Neutrophil (primary cell): Measurements from ENCODE around the gene ZNF138.

ENCODE experiments used
- H3K27ac ChIP-seq: fragments of 200-600 bp; sonication (generic); 2 replicates; pipeline ENCODE4 v1.5.1; 2016; ENCODE audit warnings: mild to moderate bottlenecking, moderate library complexity
- H3K27me3 ChIP-seq: fragments of 200-600 bp; sonication (generic); 2 replicates; pipeline ENCODE4 v1.6.0; 2016; ENCODE audit warnings: mild to moderate bottlenecking
- H3K36me3 ChIP-seq: fragments of 200-600 bp; sonication (generic); 2 replicates; pipeline ENCODE4 v1.5.1; 2017
- H3K4me1 ChIP-seq, 2 experiments: fragments of 200-600 bp in 1 of 2; sonication (generic) in 1 of 2; 1 replicate in 1 of 2; 2 replicates in 1 of 2; pipeline versions ENCODE4 v1.5.1 to v1.6.1; 2013 to 2016; ENCODE audit warnings: low read depth in 1 of 2, low read length in 1 of 2, mild to moderate bottlenecking in 1 of 2, moderate library complexity in 1 of 2; ENCODE audit not compliant: control insufficient read depth in 1 of 2, insufficient read depth in 1 of 2
- H3K4me3 ChIP-seq, 2 experiments: fragments of 200-600 bp in 1 of 2; sonication (generic) in 1 of 2; 1 replicate in 1 of 2; 2 replicates in 1 of 2; pipeline ENCODE4 v1.5.1; 2013 to 2016; ENCODE audit warnings: low read depth in 1 of 2, low read length in 1 of 2, mild to moderate bottlenecking in 1 of 2, moderate library complexity in 1 of 2
- H3K9me3 ChIP-seq: fragments of 200-600 bp; sonication (generic); 2 replicates; pipeline ENCODE4 v1.5.1; 2016
- TF ChIP-seq, protein P1 (sequence below): fragments of 200-600 bp; sonication (generic); IDR thresholded peaks from 2 replicates; pipeline ENCODE4 v1.5.1; 2016; ENCODE audit warnings: antibody characterized with exemption

Gene ZNF138

DNA sequence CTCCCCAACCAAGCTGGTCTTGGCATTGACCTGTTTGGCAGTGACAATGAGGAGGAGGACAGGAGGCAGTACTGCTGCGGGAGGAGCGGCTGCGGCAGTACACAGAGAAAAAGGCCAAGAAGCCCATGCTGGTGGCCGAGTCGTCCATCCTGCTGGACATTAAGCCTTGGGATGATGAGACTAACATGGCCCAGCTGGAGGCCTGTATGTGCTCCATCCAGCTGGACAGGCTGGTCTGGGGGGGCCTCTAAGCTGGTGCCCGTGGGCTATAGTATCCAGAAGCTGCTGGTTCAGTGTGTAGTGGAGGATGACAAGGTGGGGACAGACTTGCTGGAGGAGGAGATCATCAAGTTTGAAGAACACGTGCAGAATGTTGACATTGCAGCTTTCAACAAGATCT lies 69.7 kb downstream of the ZNF138 start:
- no peak overlapping the region for H3K4me3 ChIP-seq
- no peak overlapping the region for H3K27ac ChIP-seq
- TF ChIP-seq, protein P1, sequence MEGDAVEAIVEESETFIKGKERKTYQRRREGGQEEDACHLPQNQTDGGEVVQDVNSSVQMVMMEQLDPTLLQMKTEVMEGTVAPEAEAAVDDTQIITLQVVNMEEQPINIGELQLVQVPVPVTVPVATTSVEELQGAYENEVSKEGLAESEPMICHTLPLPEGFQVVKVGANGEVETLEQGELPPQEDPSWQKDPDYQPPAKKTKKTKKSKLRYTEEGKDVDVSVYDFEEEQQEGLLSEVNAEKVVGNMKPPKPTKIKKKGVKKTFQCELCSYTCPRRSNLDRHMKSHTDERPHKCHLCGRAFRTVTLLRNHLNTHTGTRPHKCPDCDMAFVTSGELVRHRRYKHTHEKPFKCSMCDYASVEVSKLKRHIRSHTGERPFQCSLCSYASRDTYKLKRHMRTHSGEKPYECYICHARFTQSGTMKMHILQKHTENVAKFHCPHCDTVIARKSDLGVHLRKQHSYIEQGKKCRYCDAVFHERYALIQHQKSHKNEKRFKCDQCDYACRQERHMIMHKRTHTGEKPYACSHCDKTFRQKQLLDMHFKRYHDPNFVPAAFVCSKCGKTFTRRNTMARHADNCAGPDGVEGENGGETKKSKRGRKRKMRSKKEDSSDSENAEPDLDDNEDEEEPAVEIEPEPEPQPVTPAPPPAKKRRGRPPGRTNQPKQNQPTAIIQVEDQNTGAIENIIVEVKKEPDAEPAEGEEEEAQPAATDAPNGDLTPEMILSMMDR = no peak
- H3K4me1 ChIP-seq = no peaks in the 10 kb centered on the region
- H3K9me3 ChIP-seq = no peaks in the 10 kb centered on the region
- H3K36me3 ChIP-seq = no peaks in the 10 kb centered on the region
- no peaks in the 10 kb centered on the region for H3K27me3 ChIP-seq

- TF ChIP-seq, protein P1 = no peak
Measured at GRCh38 chr7:64867863-64868440, 73.7 kb downstream of the ZNF138 start.

DNA sequence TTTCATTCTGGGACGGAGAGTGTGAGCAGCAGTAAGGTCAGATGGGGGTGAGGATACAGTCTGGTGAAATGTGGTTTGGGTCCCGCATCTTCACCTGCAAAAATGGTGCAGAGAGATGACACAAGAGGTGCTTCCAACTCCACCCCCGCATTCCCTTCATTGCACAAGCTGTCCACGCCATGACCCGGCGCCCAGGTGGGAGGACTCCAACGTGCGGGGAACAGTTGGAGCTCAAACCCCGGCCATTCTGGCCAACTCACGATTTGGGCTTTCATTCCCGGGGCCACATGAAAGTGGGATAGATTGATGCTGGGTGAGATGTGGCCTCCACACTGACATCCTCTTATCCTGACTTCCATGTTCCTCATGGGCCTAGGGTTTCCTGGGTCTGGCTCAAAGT lies 74.3 kb downstream of the ZNF138 start:
- Histone ChIP-seq H3K36me3 (no peaks in the 10 kb centered on the region), H3K27ac (no peak overlapping the region), H3K4me3 (no peak overlapping the region), H3K4me1 (no peaks in the 10 kb centered on the region), H3K27me3 (no peaks in the 10 kb centered on the region), H3K9me3 (peaks cover 15% of the 10 kb centered on the region)
- TF ChIP-seq, protein P1 = no peak

More at GRCh38 chr7:64867863-64868440, 73.7 kb downstream of the ZNF138 start:
- no peaks in the 10 kb centered on the region for H3K4me1 ChIP-seq
- peaks cover 15% of the 10 kb centered on the region for H3K9me3 ChIP-seq
- H3K36me3 ChIP-seq = no peaks in the 10 kb centered on the region
- H3K27ac ChIP-seq = no peak overlapping the region
- no peak overlapping the region for H3K4me3 ChIP-seq
- H3K27me3 ChIP-seq = no peaks in the 10 kb centered on the region

- no peak overlapping the region for H3K4me3 ChIP-seq
- no peaks in the 10 kb centered on the region for H3K27me3 ChIP-seq
- H3K27ac ChIP-seq = no peak overlapping the region
- peaks cover 15% of the 10 kb centered on the region for H3K9me3 ChIP-seq
- no peaks in the 10 kb centered on the region for H3K4me1 ChIP-seq
- TF ChIP-seq, protein P1 = no peak
- no peaks in the 10 kb centered on the region for H3K36me3 ChIP-seq
Measured at GRCh38 chr7:64869121-64869725, 75.0 kb downstream of the ZNF138 start.

DNA sequence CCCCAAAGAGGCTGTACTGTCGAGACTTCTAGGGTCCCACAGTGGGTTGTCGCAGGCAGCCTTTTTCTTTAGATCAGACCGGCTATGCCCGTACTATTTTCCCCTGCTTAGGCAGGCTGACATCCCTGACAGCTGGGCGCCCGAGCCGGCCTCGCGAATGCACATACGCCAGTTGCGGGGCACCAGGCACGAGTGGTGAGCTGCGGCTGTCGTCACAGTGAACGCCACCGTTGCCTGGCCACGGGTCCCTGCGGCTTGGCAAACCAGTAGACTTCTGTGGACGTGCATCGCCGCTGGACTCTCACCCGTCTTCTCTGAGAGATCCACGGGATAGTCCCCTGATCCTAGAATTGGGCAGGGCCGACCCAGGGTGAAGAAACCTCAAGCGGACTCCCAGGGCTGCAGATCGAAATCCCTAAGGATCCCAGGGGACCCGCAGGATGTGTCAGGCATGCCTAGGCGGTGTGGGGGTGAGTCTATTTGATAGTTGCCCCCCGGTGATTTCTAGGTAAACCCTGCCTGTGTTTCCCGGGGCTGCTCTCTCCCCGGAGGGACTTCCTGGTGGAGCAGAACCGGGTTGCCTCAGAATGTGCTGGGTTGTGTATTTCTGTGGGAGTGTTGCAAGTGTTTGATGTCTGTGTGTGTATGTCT lies 75.8 kb downstream of the ZNF138 start:
- Histone ChIP-seq H3K27me3 (no peaks in the 10 kb centered on the region), H3K4me1 (no peaks in the 10 kb centered on the region), H3K4me3 (no peak overlapping the region), H3K9me3 (peaks cover 15% of the 10 kb centered on the region), H3K36me3 (no peaks in the 10 kb centered on the region), H3K27ac (no peak overlapping the region)
- TF ChIP-seq, protein P1 = no peak
